Fibroblast of pulmonary artery (primary cell): ENCODE results near the gene HSD17B12.

ENCODE experiments used
- DNase-seq: peaks from one replicate; pipeline ENCODE4 v3.0.0-alpha.2; 2010; ENCODE audit warnings: low read depth
- H3K4me3 ChIP-seq: replicated peaks from 2 replicates; pipeline ENCODE4 v1.5.1; 2011; ENCODE audit warnings: low read depth, mild to moderate bottlenecking, control low read depth, low read length, moderate library complexity
- CTCF ChIP-seq: IDR thresholded peaks from 2 replicates; pipeline ENCODE4 v1.5.1; 2011; ENCODE audit warnings: mild to moderate bottlenecking, control low read depth, low read length, inconsistent platforms; ENCODE audit errors: missing control alignments

HSD17B12 gene

GRCh38 chr11:43788421-43788820, 107.9 kb downstream of the HSD17B12 start:
- no peak overlapping the region for H3K4me3 ChIP-seq
- no peak for DNase-seq
- TF ChIP-seq CTCF = no peak

- TF ChIP-seq CTCF = no peak
- DNase-seq = peak; percentile 61
- no peak overlapping the region for H3K4me3 ChIP-seq
These were observed 109.3 kb downstream of the HSD17B12 start for GRCh38 chr11:43789700-43790443.

- peak; percentile 3 for DNase-seq
- H3K4me3 ChIP-seq = no peak overlapping the region
- TF ChIP-seq CTCF = no peak
These were observed 109.9 kb downstream of the HSD17B12 start for GRCh38 chr11:43790444-43790794.

GRCh38 chr11:43797337-43797736, 116.8 kb downstream of the HSD17B12 start:
- H3K4me3 ChIP-seq = no peak overlapping the region
- no peak for TF ChIP-seq CTCF
- DNase-seq = no peak

- H3K4me3 ChIP-seq = no peak overlapping the region
- no peak for TF ChIP-seq CTCF
- DNase-seq = no peak
These were observed 117.3 kb downstream of the HSD17B12 start for GRCh38 chr11:43797866-43798265.

GRCh38 chr11:43802509-43802908, 122.0 kb downstream of the HSD17B12 start:
- peak; percentile 16 for DNase-seq
- peak; percentile 47 for TF ChIP-seq CTCF
- H3K4me3 ChIP-seq = no peak overlapping the region

- no peak overlapping the region for H3K4me3 ChIP-seq
- no peak for DNase-seq
- no peak for TF ChIP-seq CTCF
These were observed 123.2 kb downstream of the HSD17B12 start for GRCh38 chr11:43803766-43804165.
